ENCODE measurements around the gene GTF2F1. TPM values are rescaled to one million over a fixed set of nuclear protein-coding genes. Genes with fewer than 3 reads are reported as not detected.

The GTF2F1 gene
- total RNA-seq, 4 donors from 2014 or later = 31.4 to 46.7 (median 39.4) TPM

DNA sequence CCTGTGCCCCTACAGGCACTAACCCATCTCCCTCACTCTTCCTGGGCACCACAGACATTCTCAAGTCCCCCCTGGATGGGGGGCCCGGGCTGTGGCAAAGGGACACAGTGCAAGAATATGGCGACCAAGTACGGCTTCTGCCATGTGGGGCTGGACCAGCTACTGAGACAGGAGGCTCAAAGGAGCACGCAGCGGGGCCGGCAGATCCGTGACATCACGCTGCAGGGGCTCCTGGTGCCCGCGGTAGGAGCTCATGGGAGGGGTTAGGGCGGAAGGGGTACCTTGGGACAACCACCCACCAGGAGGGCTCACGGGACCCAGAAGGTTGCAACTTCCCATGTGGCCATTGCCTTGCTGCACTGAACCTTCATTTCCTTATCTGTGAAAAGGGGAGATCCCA, 3.3 kb upstream of the GTF2F1 start:
- TF ChIP-seq POLR2AphosphoS5 (IDR thresholded peaks at IDR 0.05) = no peak
- TF ChIP-seq POLR2A (IDR thresholded peaks at IDR 0.05) = no peak
- no peak for TF ChIP-seq EP300 (IDR thresholded peaks at IDR 0.05)
- TF ChIP-seq CTCF (IDR thresholded peaks at IDR 0.05) = no peak

GRCh38 chr19:6394831-6395230, 1.9 kb upstream of the GTF2F1 start:
- Histone ChIP-seq H3K27ac (no peak overlapping the region), H3K4me3 (no peak overlapping the region), H3K36me3 (peaks cover 4% of the 10 kb centered on the region), H3K27me3 (no peaks in the 10 kb centered on the region), H3K9me3 (no peaks in the 10 kb centered on the region), H3K4me1 (peaks cover 18% of the 10 kb centered on the region)
- DNase-seq (ENCODE audit: low spot score in 2 of 2) = no peak
- WGBS = 92% methylated on average over 3 of the region's 3 CpGs
- no peak for TF ChIP-seq CTCF (IDR thresholded peaks at IDR 0.05)
- TF ChIP-seq EP300 (IDR thresholded peaks at IDR 0.05) = no peak
- TF ChIP-seq POLR2A (IDR thresholded peaks at IDR 0.05) = no peak
- TF ChIP-seq POLR2AphosphoS5 (IDR thresholded peaks at IDR 0.05) = no peak

More for the DNA sequence above, 3.3 kb upstream of the GTF2F1 start:
- Histone ChIP-seq H3K36me3 (no peaks in the 10 kb centered on the region), H3K27ac (no peak overlapping the region), H3K27me3 (no peaks in the 10 kb centered on the region), H3K9me3 (no peaks in the 10 kb centered on the region), H3K4me1 (peaks cover 18% of the 10 kb centered on the region), H3K4me3 (no peak overlapping the region)
- WGBS = 100% methylated on average over 2 of the region's 12 CpGs
- no peak for DNase-seq (ENCODE audit: low spot score in 2 of 2)

- H3K9me3 ChIP-seq = no peaks in the 10 kb centered on the region
- no peak for DNase-seq (ENCODE audit: low spot score in 2 of 2)
- 41% methylated on average over 10 of the region's 14 CpGs for WGBS
- peaks cover 18% of the 10 kb centered on the region for H3K4me1 ChIP-seq
- H3K36me3 ChIP-seq = peaks cover 13% of the 10 kb centered on the region
- TF ChIP-seq POLR2A (IDR thresholded peaks at IDR 0.05) (no peak), EP300 (IDR thresholded peaks at IDR 0.05) (no peak), POLR2AphosphoS5 (IDR thresholded peaks at IDR 0.05) (no peak), CTCF (IDR thresholded peaks at IDR 0.05) (no peak)
- peak overlapping the region; percentile 91 for H3K27ac ChIP-seq
- no peaks in the 10 kb centered on the region for H3K27me3 ChIP-seq
- H3K4me3 ChIP-seq = peak overlapping the region; percentile 82
These were observed 1.0 kb upstream of the GTF2F1 start for GRCh38 chr19:6393983-6394412.

- no peak for DNase-seq (ENCODE audit: low spot score in 2 of 2)
- Histone ChIP-seq H3K4me3 (peak overlapping the region; percentile 82), H3K27ac (peak overlapping the region; percentile 91), H3K4me1 (peaks cover 18% of the 10 kb centered on the region), H3K36me3 (peaks cover 28% of the 10 kb centered on the region), H3K27me3 (no peaks in the 10 kb centered on the region), H3K9me3 (no peaks in the 10 kb centered on the region)
- TF ChIP-seq POLR2AphosphoS5 (IDR thresholded peaks at IDR 0.05) = no peak
- no peak for TF ChIP-seq POLR2A (IDR thresholded peaks at IDR 0.05)
- TF ChIP-seq EP300 (IDR thresholded peaks at IDR 0.05) = no peak
- TF ChIP-seq CTCF (IDR thresholded peaks at IDR 0.05) = no peak
- 6% methylated on average over 29 of the region's 30 CpGs for WGBS
These were observed 517 bp downstream of the GTF2F1 start for GRCh38 chr19:6392221-6393073.

DNA sequence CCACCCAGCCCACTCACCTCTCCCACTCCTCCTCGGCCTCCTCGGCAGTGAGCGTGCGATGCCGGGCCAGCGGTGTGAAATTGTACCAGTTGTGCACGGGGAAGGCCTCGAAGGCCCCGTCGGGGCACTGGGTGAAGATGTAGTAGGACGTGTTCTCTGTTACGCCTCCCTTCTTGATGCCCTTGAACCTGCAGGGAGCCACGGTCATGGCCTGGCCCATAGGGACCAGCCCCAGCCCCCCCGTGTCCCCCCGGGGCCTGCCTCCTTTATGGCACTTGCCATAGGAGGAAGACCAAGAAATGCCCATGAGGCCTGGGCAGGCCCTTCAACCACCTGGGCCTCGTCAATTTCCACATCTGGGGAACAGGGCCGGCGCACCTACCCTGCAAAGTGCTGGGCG, 5.6 kb downstream of the GTF2F1 start:
- no peak for TF ChIP-seq POLR2A (IDR thresholded peaks at IDR 0.05)
- no peak for TF ChIP-seq CTCF (IDR thresholded peaks at IDR 0.05)
- no peak for TF ChIP-seq EP300 (IDR thresholded peaks at IDR 0.05)
- TF ChIP-seq POLR2AphosphoS5 (IDR thresholded peaks at IDR 0.05) = no peak
- 96% methylated on average over 18 of the region's 19 CpGs for WGBS
- H3K27me3 ChIP-seq = no peaks in the 10 kb centered on the region
- no peak overlapping the region for H3K4me3 ChIP-seq
- peaks cover 75% of the 10 kb centered on the region for H3K36me3 ChIP-seq
- DNase-seq (ENCODE audit: low spot score in 2 of 2) = no peak
- no peaks in the 10 kb centered on the region for H3K9me3 ChIP-seq
- no peak overlapping the region for H3K27ac ChIP-seq
- peaks cover 8% of the 10 kb centered on the region for H3K4me1 ChIP-seq

Data from suprapubic skin (tissue), 4 donors.